IPS-20b (cell line): ENCODE data around the gene TOP3B.

Experiments
- H3K27ac ChIP-seq: one replicate; pipeline ENCODE4 v1.5.1; 2013; ENCODE audit warnings: low read length
- H3K27me3 ChIP-seq: 2 replicates; pipeline ENCODE4 v1.6.1; 2013; ENCODE audit warnings: mild to moderate bottlenecking, low read length, inconsistent platforms; ENCODE audit not compliant: insufficient read depth
- H3K36me3 ChIP-seq: 2 replicates; pipeline ENCODE4 v1.6.1; 2013; ENCODE audit warnings: low read depth, mild to moderate bottlenecking, inconsistent platforms, low read length, moderate library complexity; ENCODE audit not compliant: insufficient read depth
- H3K4me1 ChIP-seq: 2 replicates; pipeline ENCODE4 v1.6.1; 2013; ENCODE audit warnings: mild to moderate bottlenecking, control low read depth, inconsistent platforms, low read length, moderate library complexity; ENCODE audit not compliant: insufficient read depth
- H3K4me3 ChIP-seq: 2 replicates; pipeline ENCODE4 v1.5.1; 2013; ENCODE audit warnings: mild to moderate bottlenecking, low read length, inconsistent platforms
- H3K9ac ChIP-seq: 2 replicates; pipeline ENCODE4 v1.6.1; 2013; ENCODE audit warnings: low read depth, mild to moderate bottlenecking, inconsistent platforms, low read length, moderate library complexity
- H3K9me3 ChIP-seq: 2 replicates; pipeline ENCODE4 v1.6.1; 2013; ENCODE audit warnings: mild to moderate bottlenecking, low read depth, low read length, inconsistent platforms; ENCODE audit not compliant: insufficient read depth

TOP3B gene

DNA sequence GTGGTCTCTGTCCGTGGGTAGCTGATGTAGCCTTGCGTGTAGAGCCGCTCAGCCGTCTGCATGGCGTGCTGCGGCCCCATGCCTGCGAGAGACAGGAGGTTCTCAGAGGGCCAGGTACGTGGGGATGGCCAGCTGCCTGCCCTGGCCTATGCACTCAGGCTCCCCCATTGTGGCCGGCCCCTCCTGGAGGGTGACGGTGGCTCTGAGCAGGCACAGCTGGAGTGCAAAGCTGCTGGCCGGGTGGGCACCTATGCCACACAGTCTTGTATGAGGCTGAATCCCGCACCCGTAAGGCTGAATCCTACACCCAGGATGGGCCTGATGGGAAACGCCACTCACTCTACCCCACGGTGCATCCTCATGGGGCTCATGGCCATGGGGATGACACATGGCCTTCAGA, 18.4 kb downstream of the TOP3B start:
- H3K27me3 ChIP-seq = no peaks in the 10 kb centered on the region
- H3K9ac ChIP-seq = no peak overlapping the region
- peaks cover 97% of the 10 kb centered on the region for H3K36me3 ChIP-seq
- no peaks in the 10 kb centered on the region for H3K9me3 ChIP-seq
- no peaks in the 10 kb centered on the region for H3K4me1 ChIP-seq
- H3K4me3 ChIP-seq = no peak overlapping the region
- no peak overlapping the region for H3K27ac ChIP-seq

DNA sequence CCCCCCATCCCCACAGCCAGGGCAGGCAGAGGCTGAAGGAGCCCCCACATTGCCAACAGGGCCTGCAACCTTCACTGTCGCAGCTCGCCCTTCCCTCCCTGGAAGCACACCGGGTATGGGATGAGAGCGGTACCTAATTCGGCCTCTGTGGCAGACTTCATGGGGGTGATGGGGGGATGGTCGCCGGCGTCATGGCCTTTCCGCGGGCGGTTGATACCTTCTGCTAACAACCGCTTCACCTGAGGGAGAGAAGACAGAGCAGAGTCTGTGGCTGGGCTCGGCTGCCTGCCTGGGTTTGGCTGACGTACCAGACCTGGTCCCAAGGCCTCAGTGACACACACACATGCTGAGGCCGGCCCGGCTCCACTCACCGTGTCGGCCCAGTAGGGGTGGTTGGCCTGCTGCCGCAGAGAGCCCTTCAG, 18.8 kb downstream of the TOP3B start:
- Histone ChIP-seq H3K36me3 (peaks cover 97% of the 10 kb centered on the region), H3K9ac (no peak overlapping the region), H3K4me1 (no peaks in the 10 kb centered on the region), H3K4me3 (no peak overlapping the region), H3K9me3 (no peaks in the 10 kb centered on the region), H3K27me3 (no peaks in the 10 kb centered on the region), H3K27ac (no peak overlapping the region)

DNA sequence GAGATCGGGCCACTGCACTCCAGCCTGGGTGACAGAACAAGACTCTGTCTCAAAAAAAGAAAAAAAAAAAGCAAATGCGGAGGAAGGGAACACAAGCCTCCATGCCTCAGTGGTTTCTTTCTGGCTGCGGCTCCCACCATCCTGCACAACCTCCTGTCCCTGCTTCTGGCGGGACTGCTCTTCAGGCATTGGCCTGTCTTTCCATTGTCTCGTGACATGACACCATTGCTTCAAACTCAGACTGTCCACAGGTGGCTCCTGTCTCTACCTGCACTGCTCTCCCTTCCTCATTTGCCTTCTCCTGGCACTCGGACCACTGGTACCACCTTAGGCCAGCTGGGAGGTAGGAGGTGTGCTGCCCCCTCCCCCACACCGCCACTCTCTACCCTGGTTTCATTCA, 19.3 kb downstream of the TOP3B start:
- Histone ChIP-seq H3K36me3 (peaks cover 97% of the 10 kb centered on the region), H3K9ac (no peak overlapping the region), H3K27ac (no peak overlapping the region)

DNA sequence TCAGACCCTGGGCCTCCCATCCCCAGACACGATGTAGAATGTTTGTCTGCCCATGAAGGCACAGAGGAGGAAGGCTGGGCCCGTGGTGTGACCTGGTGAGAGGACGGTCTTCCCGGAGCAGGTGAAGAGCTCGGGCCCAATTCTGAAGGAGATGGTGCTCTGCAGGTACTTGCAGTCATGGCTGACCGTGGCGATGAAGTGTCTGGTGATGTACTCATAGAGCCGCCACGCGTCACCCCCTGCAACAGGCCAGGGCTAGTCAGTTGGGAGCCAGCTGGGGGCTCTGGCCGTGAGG, 20.0 kb downstream of the TOP3B start:
- H3K27me3 ChIP-seq = no peaks in the 10 kb centered on the region
- H3K27ac ChIP-seq = no peak overlapping the region
- no peaks in the 10 kb centered on the region for H3K4me1 ChIP-seq
- no peak overlapping the region for H3K4me3 ChIP-seq
- H3K9me3 ChIP-seq = no peaks in the 10 kb centered on the region
- peaks cover 93% of the 10 kb centered on the region for H3K36me3 ChIP-seq
- no peak overlapping the region for H3K9ac ChIP-seq

More for the DNA sequence above, 19.3 kb downstream of the TOP3B start:
- Histone ChIP-seq H3K4me1 (no peaks in the 10 kb centered on the region), H3K27me3 (no peaks in the 10 kb centered on the region), H3K9me3 (no peaks in the 10 kb centered on the region), H3K4me3 (no peak overlapping the region)

DNA sequence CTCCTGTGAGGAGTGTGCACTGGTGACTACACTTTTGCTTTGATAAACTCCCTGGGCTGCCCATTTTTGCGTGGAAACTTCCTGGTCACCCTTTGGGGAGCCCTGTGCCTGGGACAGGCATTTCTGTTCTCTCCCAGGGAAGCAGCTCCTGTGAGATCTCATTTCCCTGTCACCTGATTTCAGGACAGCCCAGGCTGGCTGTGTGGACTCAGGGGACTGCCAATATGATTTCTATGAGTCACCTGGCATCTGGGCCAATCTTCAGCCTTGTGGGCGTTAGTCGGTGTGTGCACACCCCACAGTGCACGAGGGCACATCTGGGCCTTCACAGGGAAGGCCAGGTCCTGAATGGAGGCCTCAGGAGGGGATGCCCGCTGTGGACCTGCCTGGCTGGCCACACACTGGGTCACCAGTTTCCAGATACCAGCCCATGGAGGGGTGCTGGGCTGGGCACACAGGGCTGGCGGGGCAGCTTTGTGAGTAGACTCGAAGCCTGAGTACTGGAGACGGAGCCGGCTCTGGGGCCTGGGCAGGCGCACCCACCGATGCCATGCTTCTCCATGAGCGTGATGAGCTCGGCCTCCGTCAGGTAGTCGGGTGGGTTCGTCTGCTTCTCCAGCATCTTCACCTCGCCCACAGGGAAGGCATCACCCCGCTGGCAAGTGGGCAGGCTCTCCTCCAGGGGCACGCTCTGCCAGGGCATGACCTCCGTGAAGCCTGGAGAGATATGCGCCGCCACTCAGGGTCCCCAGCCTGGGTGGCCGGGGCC, 20.5 kb downstream of the TOP3B start:
- no peak overlapping the region for H3K27ac ChIP-seq
- H3K9me3 ChIP-seq = no peaks in the 10 kb centered on the region
- no peak overlapping the region for H3K4me3 ChIP-seq
- H3K36me3 ChIP-seq = peaks cover 87% of the 10 kb centered on the region
- no peaks in the 10 kb centered on the region for H3K27me3 ChIP-seq
- H3K4me1 ChIP-seq = no peaks in the 10 kb centered on the region
- no peak overlapping the region for H3K9ac ChIP-seq

DNA sequence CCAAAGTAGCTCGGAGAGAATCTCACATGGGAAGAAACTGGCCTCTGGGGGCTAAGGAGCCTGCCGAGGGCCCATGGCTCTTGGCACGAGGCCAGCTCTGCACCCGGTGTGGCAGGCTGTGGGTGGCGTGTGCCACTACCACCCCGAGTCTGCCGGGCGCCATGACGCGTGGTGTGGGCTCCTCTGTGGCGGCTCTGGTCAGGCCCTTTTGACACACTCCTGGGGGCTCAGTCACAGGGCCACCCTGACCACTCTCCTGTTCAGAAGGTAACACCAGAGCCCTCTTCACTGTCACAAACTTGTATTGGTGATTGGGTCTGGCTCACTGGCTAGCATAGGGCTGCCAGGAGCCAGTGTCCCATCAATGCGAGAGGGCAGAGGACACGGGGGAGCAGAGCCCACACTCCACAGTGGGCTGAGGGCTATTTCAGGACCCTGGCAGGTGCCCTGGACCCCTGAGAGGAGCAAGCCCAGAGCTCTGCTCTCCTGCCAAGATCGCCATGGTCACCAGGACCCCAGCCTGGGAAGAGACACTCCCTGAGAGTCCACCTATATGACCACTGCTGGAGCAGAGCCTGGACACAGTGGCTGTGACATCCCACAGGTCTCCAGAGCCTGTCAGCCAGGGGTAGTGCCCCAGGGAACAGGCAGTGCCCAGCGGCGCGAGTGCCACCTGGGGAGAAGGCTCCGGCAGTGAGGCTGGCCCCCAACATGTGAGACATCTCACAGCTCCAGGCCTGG, 21.3 kb downstream of the TOP3B start:
- H3K9me3 ChIP-seq = no peaks in the 10 kb centered on the region
- no peak overlapping the region for H3K27ac ChIP-seq
- no peak overlapping the region for H3K9ac ChIP-seq
- H3K4me1 ChIP-seq = no peaks in the 10 kb centered on the region
- H3K27me3 ChIP-seq = no peaks in the 10 kb centered on the region
- peaks cover 80% of the 10 kb centered on the region for H3K36me3 ChIP-seq
- H3K4me3 ChIP-seq = no peak overlapping the region

DNA sequence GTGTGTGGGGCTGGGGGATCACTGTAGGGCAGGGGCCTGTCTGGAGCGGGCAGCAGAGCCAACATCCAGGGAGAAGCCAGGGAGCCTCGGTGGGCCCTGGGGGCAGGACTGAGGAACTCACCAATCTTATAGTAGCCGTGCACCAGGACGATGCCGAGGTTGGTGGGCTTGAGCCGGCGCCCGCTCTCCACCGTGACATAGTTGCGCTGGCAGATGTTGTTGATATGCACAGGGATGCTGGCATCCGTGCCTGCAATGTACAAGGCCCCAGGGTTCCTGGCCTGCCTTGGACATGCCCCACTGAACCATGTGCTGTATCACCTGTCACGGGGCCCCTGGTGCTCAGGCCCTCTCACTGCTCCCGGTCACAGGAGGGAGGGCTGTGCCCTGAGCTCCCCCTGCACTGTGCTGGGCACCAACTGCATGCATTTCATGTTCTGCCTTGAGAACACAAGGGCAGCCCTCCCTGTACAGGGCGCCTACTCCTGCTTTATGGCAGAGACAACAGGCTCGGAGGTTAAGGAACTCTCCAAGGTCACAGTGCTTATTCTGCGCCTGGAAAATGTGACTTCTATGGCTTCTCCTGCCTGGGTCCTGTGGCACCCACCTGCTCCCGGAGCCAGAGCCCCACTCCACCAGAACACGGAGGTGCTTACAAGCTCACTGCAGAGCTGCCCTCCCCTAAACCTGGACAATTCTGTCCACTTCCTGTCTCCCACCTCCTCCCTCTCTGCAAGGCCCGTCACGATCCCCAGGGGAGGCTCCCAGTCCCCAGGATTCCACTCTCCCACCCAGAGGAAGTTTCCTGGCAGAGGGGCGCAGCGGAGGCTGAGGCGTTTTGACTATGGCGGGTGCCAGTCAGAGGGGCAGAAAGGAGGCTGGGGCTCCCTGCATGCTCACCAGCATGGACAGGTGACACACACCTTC, 22.1 kb downstream of the TOP3B start:
- Histone ChIP-seq H3K27ac (no peak overlapping the region), H3K27me3 (no peaks in the 10 kb centered on the region), H3K4me3 (no peak overlapping the region), H3K36me3 (peaks cover 72% of the 10 kb centered on the region), H3K4me1 (no peaks in the 10 kb centered on the region), H3K9me3 (no peaks in the 10 kb centered on the region), H3K9ac (no peak overlapping the region; the same call in 1 of the 2 replicates)

DNA sequence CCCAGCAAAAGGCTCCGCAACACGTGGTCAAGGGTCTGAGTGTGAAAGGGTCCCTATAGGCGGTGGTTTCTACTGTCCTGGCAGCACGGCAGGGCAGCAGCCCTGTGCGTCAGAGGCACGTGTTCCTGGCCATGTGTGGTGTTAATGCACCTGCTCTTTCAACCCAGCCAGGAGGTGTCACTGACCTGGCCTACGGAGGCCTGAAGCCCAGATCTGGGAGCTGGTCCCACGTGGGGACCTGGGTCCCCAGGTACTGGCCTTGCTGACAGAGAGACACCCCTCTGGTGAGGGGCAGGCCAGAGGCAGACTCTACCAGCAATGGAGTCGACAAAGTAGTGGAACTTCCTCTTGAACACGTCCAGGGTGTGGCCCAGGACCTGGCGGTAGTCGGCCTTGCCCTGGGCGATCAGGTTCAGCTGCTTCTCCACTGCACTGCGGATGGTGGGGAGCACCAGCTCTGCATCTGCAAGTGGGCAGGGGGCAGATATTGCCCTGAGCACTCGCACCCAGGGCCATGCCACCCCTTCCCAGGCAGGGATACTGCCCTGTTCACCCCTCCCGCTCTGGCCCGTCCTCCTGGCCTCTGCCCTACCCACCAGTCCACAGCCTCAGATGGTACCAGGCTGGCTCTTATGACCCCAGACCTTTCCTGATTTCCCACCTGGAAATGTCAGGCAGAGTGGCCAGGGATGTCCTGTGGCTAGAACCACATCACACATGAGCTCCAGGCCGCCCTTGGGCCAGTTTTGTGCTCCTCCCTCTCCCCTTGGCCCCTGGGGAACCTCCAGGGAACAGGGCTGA, 23.1 kb downstream of the TOP3B start:
- Histone ChIP-seq H3K27me3 (peaks cover 3% of the 10 kb centered on the region; the same call in 1 of the 2 replicates), H3K4me3 (no peak overlapping the region), H3K27ac (no peak overlapping the region), H3K36me3 (peaks cover 62% of the 10 kb centered on the region), H3K4me1 (no peaks in the 10 kb centered on the region), H3K9ac (no peak overlapping the region), H3K9me3 (no peaks in the 10 kb centered on the region)

DNA sequence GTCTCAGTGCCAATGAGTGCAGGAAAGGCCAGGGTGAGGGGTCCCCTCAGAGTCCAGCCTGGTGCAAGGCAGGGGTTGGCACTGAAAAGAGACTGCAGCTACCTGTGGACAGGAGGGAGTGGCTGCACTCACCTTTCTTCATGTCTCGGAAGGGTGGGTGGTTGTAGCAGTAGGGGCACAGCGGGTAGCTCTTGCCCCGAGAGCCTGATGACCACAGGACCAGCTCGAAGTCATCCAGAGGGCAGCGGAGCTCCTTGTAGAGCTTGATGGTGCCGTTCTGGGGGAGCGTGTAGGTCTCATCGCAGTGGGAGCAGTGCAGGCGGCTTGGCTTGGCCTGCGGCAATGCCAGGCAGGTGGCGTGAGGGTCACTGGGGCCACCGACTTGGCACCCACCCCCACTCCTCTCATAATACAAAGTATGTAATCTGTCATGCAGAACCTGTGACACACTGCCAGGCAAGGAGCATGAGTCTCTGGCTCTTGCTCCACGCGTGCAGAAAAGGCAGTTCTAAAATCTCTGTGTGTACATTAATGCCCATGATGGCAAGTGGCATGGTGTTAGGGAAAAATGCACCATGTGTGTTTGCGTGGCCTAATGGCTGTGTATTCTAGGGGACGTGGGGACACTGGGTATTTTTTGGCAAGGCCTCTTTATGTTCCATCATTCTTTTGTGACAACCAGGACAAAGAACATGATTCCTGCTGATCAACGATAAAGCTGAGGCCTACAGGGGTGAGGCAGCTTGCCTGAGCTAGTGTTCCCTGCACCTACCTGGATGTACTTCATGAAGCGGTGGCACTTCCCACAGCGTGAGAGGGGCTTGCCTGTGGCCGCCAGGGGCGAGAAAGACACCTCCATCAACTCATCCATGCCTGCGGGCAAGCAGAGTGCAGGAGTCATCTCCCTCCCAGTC, 24.0 kb downstream of the TOP3B start:
- Histone ChIP-seq H3K9ac (no peak overlapping the region), H3K4me3 (no peak overlapping the region), H3K27ac (no peak overlapping the region), H3K4me1 (no peaks in the 10 kb centered on the region), H3K27me3 (peaks cover 4% of the 10 kb centered on the region; the same call in 1 of the 2 replicates), H3K36me3 (peaks cover 54% of the 10 kb centered on the region), H3K9me3 (no peaks in the 10 kb centered on the region)
